SK-N-SH (cell line): ENCODE data around the gene MAP4K4. TPM values are rescaled to one million over a fixed set of nuclear protein-coding genes. Genes with fewer than 3 reads are reported as not detected.
A peak's percentile ranks its signal among the peaks of the same experiment; 100 is the strongest.

ENCODE experiments used
- CTCF ChIA-PET: fragments of 300-600, 350-600 bp; formaldehyde crosslinking; extraction: SDS; loops from one replicate; lab custom pipeline; 2021; lab: Yijun Ruan, JAX
- POLR2A ChIA-PET: fragments of 350-600 bp; sonication (Branson Sonifier 250); formaldehyde crosslinking; extraction: SDS; loops from one replicate; lab custom pipeline; 2020; ENCODE audit warnings: antibody characterized with exemption, inconsistent platforms; lab: Yijun Ruan, JAX
- DNase-seq: peaks from one replicate; pipeline ENCODE4 v3.0.0; 2012
- H2AFZ ChIP-seq: fragments of 200-600 bp; sonication (generic); 2 replicates; pipeline ENCODE4 v1.8.1; 2016; ENCODE audit warnings: antibody characterized with exemption, mild to moderate bottlenecking, low read depth
- H3F3A ChIP-seq: fragments of 200-600 bp; sonication (generic); replicated peaks from 2 replicates; pipeline ENCODE3; 2016; ENCODE audit warnings: antibody characterized with exemption, mild to moderate bottlenecking; ENCODE audit not compliant: insufficient read depth
- H3K27ac ChIP-seq, 2 experiments: fragments of 200-500 bp in 1 of 2; fragments of 200-600 bp in 1 of 2; sonication (Bioruptor generic) in 1 of 2; sonication (generic), shearing (Covaris generic) in 1 of 2; 2 replicates each; pipeline versions ENCODE4 v1.5.1 to v1.6.1; 2014 to 2016; ENCODE audit warnings: low read depth in 2 of 2, inconsistent platforms in 1 of 2, low read length in 1 of 2, mild to moderate bottlenecking in 1 of 2, mixed read lengths in 1 of 2
- H3K27me3 ChIP-seq: fragments of 200-600 bp; sonication (generic), shearing (Covaris generic); 2 replicates; pipeline ENCODE4 v1.6.1; 2016; ENCODE audit warnings: mixed run types; ENCODE audit not compliant: insufficient read depth
- H3K36me3 ChIP-seq, 2 experiments: fragments of 200-500 bp in 1 of 2; fragments of 200-600 bp in 1 of 2; sonication (Bioruptor generic) in 1 of 2; sonication (generic) in 1 of 2; replicated peaks in 1 of 2; 2 replicates each; pipeline versions ENCODE3 to v1.5.1; 2014 to 2016; ENCODE audit warnings: low read length in 1 of 2, mild to moderate bottlenecking in 1 of 2; ENCODE audit not compliant: insufficient read depth in 2 of 2, control insufficient read depth in 1 of 2
- H3K4me1 ChIP-seq, 2 experiments: fragments of 200-500 bp in 1 of 2; fragments of 200-600 bp in 1 of 2; sonication (Bioruptor generic) in 1 of 2; sonication (generic), shearing (Covaris generic) in 1 of 2; 2 replicates each; pipeline versions ENCODE4 v1.5.1 to v1.6.1; 2014 to 2016; ENCODE audit warnings: low read depth in 1 of 2, low read length in 1 of 2, mixed run types in 1 of 2; ENCODE audit not compliant: insufficient read depth in 2 of 2, control insufficient read depth in 1 of 2
- H3K4me2 ChIP-seq: fragments of 200-600 bp; sonication (generic), shearing (Covaris generic); 2 replicates; pipeline ENCODE4 v1.6.1; 2017; ENCODE audit warnings: mixed run types
- H3K4me3 ChIP-seq, 2 experiments: fragments of 200-500 bp in 1 of 2; fragments of 200-600 bp in 1 of 2; sonication (Bioruptor generic) in 1 of 2; sonication (generic), shearing (Covaris generic) in 1 of 2; 2 replicates each; pipeline versions ENCODE4 v1.5.1 to v1.8.1; 2014 to 2016; ENCODE audit warnings: low read depth in 2 of 2, inconsistent platforms in 1 of 2, low read length in 1 of 2, mild to moderate bottlenecking in 1 of 2, mixed read lengths in 1 of 2, moderate library complexity in 1 of 2
- H3K79me2 ChIP-seq: fragments of 200-600 bp; sonication (generic); 2 replicates; pipeline ENCODE4 v1.8.1; 2017; ENCODE audit warnings: mild to moderate bottlenecking; ENCODE audit not compliant: insufficient read depth
- H3K9ac ChIP-seq: fragments of 200-600 bp; sonication (generic); 2 replicates; pipeline ENCODE4 v1.6.1; 2017; ENCODE audit warnings: mixed run types
- H3K9me2 ChIP-seq: fragments of 200-600 bp; sonication (generic); 2 replicates; pipeline ENCODE4 v1.6.1; 2017; ENCODE audit warnings: mixed run types
- H3K9me3 ChIP-seq: fragments of 200-600 bp; sonication (generic); 2 replicates; pipeline ENCODE4 v1.6.1; 2017; ENCODE audit warnings: mixed run types, mild to moderate bottlenecking, moderate library complexity
- H4K20me1 ChIP-seq: fragments of 200-600 bp; sonication (generic); 2 replicates; pipeline ENCODE4 v1.6.1; 2017; ENCODE audit warnings: mild to moderate bottlenecking, mixed run types; ENCODE audit not compliant: insufficient read depth
- CHD2 ChIP-seq: fragments of 150-350 bp; IDR thresholded peaks from 2 replicates; pipeline ENCODE4 v1.6.1; 2018; ENCODE audit warnings: low read length; ENCODE audit not compliant: partially characterized antibody
- ELF1 ChIP-seq: IDR thresholded peaks from 2 replicates; pipeline ENCODE4 v1.4.0; 2012
- EZH2phosphoT487 ChIP-seq: fragments of 200-600 bp; sonication (generic); IDR thresholded peaks from 2 replicates; pipeline ENCODE4 v1.6.1; 2017; ENCODE audit warnings: low read depth, mixed run types, mild to moderate bottlenecking, antibody characterized with exemption, moderate library complexity, borderline replicate concordance
- FOXJ3 ChIP-seq: sonication (generic); formaldehyde crosslinking; IDR thresholded peaks from 2 replicates; pipeline ENCODE4 v1.5.1; 2020; ENCODE audit warnings: mild to moderate bottlenecking, missing genetic modification reagents
- GABPA ChIP-seq: IDR thresholded peaks from 2 replicates; pipeline ENCODE4 v1.4.0; 2012; ENCODE audit warnings: low read depth, mild to moderate bottlenecking
- JUND ChIP-seq: IDR thresholded peaks from 2 replicates; pipeline ENCODE4 v1.4.0; 2012
- MEF2A ChIP-seq: IDR thresholded peaks from 2 replicates; pipeline ENCODE4 v1.4.0; 2012; ENCODE audit warnings: low read depth, borderline replicate concordance
- MXI1 ChIP-seq: IDR thresholded peaks from 2 replicates; pipeline ENCODE4 v1.6.1; 2012; ENCODE audit warnings: mild to moderate bottlenecking, low read depth, low read length, improper control_type of control experiment
- NRF1 ChIP-seq: IDR thresholded peaks from 2 replicates; pipeline ENCODE4 v1.6.1; 2012; ENCODE audit warnings: low read depth, mild to moderate bottlenecking, low read length
- POLR2AphosphoS5 ChIP-seq: IDR thresholded peaks from 2 replicates; pipeline ENCODE4 v1.6.1; 2012; ENCODE audit warnings: low read depth, low read length
- RAD21 ChIP-seq: IDR thresholded peaks from 2 replicates; pipeline ENCODE4 v1.6.1; 2012; ENCODE audit warnings: mild to moderate bottlenecking, low read length
- RCOR1 ChIP-seq: fragments of 150-350 bp; IDR thresholded peaks from 2 replicates; pipeline ENCODE4 v1.6.1; 2017; ENCODE audit warnings: antibody characterized with exemption, low read length
- REST ChIP-seq: IDR thresholded peaks from 2 replicates; pipeline ENCODE4 v1.6.1; 2012; ENCODE audit warnings: mild to moderate bottlenecking, low read depth, low read length, moderate library complexity
- SIN3A ChIP-seq: IDR thresholded peaks from 2 replicates; pipeline ENCODE4 v1.6.1; 2012; ENCODE audit warnings: low read depth, mild to moderate bottlenecking, low read length, moderate library complexity, borderline replicate concordance
- SMC3 ChIP-seq: IDR thresholded peaks from 2 replicates; pipeline ENCODE4 v1.6.1; 2012; ENCODE audit warnings: low read depth, low read length, improper control_type of control experiment
- TAF1 ChIP-seq: IDR thresholded peaks from 2 replicates; pipeline ENCODE4 v1.6.1; 2012; ENCODE audit warnings: low read depth, mild to moderate bottlenecking, low read length, moderate library complexity, borderline replicate concordance
- TEAD4 ChIP-seq: IDR thresholded peaks from 2 replicates; pipeline ENCODE4 v1.4.0; 2012; ENCODE audit warnings: mild to moderate bottlenecking, borderline replicate concordance; ENCODE audit not compliant: insufficient read depth
- USF1 ChIP-seq: IDR thresholded peaks from 2 replicates; pipeline ENCODE4 v1.4.0; 2012; ENCODE audit warnings: low read depth, borderline replicate concordance
- YY1 ChIP-seq: IDR thresholded peaks from 2 replicates; pipeline ENCODE4 v1.4.0; 2012; ENCODE audit warnings: low read depth, mild to moderate bottlenecking
- WGBS: methylation state at CpG from one replicate; pipeline ENCODE4 v1.1.6; 2017; ENCODE audit warnings: low lambda C conversion rate; 5-methylcytosine and 5-hydroxymethylcytosine counted together
- polyA plus RNA-seq, 3 experiments: library from polyadenylated mRNA; depleted of rRNA; stranded (reverse); fragments of >200 nt; gene quantifications; 2 replicates each; pipeline ENCODE4 v1.2.3, GENCODE V29; 2012
- TF ChIP-seq, protein P1 (sequence below): fragments of 150-350 bp; IDR thresholded peaks from 2 replicates; pipeline ENCODE4 v1.6.1; 2016; ENCODE audit warnings: mild to moderate bottlenecking, low read depth, low read length
- TF ChIP-seq, protein P2 (sequence below): fragments of 150-350 bp; IDR thresholded peaks from 2 replicates; pipeline ENCODE4 v1.6.1; 2017; ENCODE audit warnings: antibody characterized with exemption, low read length, low read depth, borderline replicate concordance
- TF ChIP-seq, protein P3 (sequence below): IDR thresholded peaks from 2 replicates; pipeline ENCODE4; 2012

The MAP4K4 gene
- polyA plus RNA-seq, 1 of the 3 experiments (the other 2 are of a cell fraction), result 72.9 TPM

- H3K4me2 ChIP-seq, result no peak overlapping the region
- H3K9me3 ChIP-seq, result no peaks in the 10 kb centered on the region
- DNase-seq, result no peak
- POLR2A ChIA-PET, result no interaction called here
- H3K79me2 ChIP-seq, result peaks cover 61% of the 10 kb centered on the region
- H3K27ac ChIP-seq, result peak overlapping the region in 1 of 2 experiments; percentile 9; a peak in 2 of 4 replicates
- H3K36me3 ChIP-seq, result peaks cover 75 to 89% of the 10 kb centered on the region in 2 experiments
- H2AFZ ChIP-seq, result no peak overlapping the region
- H3K4me1 ChIP-seq, result no peaks in the 10 kb centered on the region; a peak in 1 of 4 replicates
- H3F3A ChIP-seq, result no peaks in the 10 kb centered on the region
- H3K9me2 ChIP-seq, result no peaks in the 10 kb centered on the region
- H4K20me1 ChIP-seq, result peaks cover 5% of the 10 kb centered on the region; the same call in 1 of the 2 replicates
- no peak overlapping the region for H3K4me3 ChIP-seq
- H3K27me3 ChIP-seq, result no peaks in the 10 kb centered on the region
- CTCF ChIA-PET, result interaction anchor here (1.0 to 2.2 kb wide), 3 partner anchors 10 to 439 kb away, joined by 3 to 8 read pairs (median 3); no protein-coding TSS in a partner anchor
- no peak overlapping the region for H3K9ac ChIP-seq
- TF ChIP-seq REST (no peak), POLR2AphosphoS5 (no peak), MEF2A (no peak)
- TF ChIP-seq, all 33 proteins: peak for 0
Observed at GRCh38 chr2:101858246-101858645, 160.7 kb downstream of the MAP4K4 start.

DNA sequence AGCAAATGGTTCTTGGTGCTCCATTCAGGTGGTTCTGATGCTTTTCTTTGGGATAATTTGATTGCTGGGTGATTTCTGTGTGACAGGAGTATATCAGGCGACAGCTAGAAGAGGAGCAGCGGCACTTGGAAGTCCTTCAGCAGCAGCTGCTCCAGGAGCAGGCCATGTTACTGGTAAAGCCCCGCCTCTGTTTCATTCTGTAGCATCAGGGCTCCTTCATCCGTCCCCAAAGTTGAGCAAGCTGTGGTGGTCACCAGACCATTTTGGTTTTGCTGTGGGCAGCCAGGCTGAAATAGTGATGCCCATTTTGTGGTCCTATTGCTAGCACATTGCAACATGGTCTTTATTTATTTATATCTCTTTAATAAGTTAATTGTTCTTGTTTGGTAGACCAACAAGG, 161.4 kb downstream of the MAP4K4 start:
- Histone ChIP-seq H3K79me2 (peaks cover 62% of the 10 kb centered on the region), H3K9me2 (no peaks in the 10 kb centered on the region), H3K9me3 (no peaks in the 10 kb centered on the region), H2AFZ (no peak overlapping the region), H4K20me1 (peaks cover 5% of the 10 kb centered on the region; the same call in 1 of the 2 replicates), H3K4me3 (no peak overlapping the region), H3K4me2 (no peak overlapping the region), H3K9ac (no peak overlapping the region), H3K27me3 (no peaks in the 10 kb centered on the region), H3K4me1 (no peaks in the 10 kb centered on the region; a peak in 1 of 4 replicates), H3F3A (no peaks in the 10 kb centered on the region), H3K36me3 (peaks cover 75 to 89% of the 10 kb centered on the region in 2 experiments), H3K27ac (no peak overlapping the region; a peak in 1 of 4 replicates)
- ChIA-PET POLR2A (no interaction called here), CTCF (interaction anchor here (1.0 to 2.2 kb wide), 3 partner anchors 9 to 440 kb away, joined by 3 to 8 read pairs (median 3); no protein-coding TSS in a partner anchor)
- no peak for DNase-seq
- no peak for TF ChIP-seq USF1
- TF ChIP-seq TEAD4, result no peak
- no peak for TF ChIP-seq SIN3A
- no peak for TF ChIP-seq TAF1
- TF ChIP-seq CHD2, result no peak
- TF ChIP-seq, protein P1, sequence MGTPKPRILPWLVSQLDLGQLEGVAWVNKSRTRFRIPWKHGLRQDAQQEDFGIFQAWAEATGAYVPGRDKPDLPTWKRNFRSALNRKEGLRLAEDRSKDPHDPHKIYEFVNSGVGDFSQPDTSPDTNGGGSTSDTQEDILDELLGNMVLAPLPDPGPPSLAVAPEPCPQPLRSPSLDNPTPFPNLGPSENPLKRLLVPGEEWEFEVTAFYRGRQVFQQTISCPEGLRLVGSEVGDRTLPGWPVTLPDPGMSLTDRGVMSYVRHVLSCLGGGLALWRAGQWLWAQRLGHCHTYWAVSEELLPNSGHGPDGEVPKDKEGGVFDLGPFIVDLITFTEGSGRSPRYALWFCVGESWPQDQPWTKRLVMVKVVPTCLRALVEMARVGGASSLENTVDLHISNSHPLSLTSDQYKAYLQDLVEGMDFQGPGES, result no peak
- no peak for TF ChIP-seq POLR2AphosphoS5
- TF ChIP-seq, protein P2, sequence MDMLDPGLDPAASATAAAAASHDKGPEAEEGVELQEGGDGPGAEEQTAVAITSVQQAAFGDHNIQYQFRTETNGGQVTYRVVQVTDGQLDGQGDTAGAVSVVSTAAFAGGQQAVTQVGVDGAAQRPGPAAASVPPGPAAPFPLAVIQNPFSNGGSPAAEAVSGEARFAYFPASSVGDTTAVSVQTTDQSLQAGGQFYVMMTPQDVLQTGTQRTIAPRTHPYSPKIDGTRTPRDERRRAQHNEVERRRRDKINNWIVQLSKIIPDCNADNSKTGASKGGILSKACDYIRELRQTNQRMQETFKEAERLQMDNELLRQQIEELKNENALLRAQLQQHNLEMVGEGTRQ, result no peak
- TF ChIP-seq SMC3, result no peak
- no peak for TF ChIP-seq RCOR1
- TF ChIP-seq GABPA, result no peak
- TF ChIP-seq RAD21, result no peak
- TF ChIP-seq EZH2phosphoT487, result no peak
- TF ChIP-seq YY1, result no peak
- TF ChIP-seq JUND, result no peak
- TF ChIP-seq, protein P3, sequence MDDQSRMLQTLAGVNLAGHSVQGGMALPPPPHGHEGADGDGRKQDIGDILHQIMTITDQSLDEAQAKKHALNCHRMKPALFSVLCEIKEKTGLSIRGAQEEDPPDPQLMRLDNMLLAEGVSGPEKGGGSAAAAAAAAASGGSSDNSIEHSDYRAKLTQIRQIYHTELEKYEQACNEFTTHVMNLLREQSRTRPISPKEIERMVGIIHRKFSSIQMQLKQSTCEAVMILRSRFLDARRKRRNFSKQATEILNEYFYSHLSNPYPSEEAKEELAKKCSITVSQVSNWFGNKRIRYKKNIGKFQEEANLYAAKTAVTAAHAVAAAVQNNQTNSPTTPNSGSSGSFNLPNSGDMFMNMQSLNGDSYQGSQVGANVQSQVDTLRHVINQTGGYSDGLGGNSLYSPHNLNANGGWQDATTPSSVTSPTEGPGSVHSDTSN, result no peak
- no peak for TF ChIP-seq FOXJ3
- TF ChIP-seq MXI1, result no peak
- no peak for TF ChIP-seq ELF1
- no peak for TF ChIP-seq NRF1
- WGBS, result 100% methylated on average over 4 of the region's 4 CpGs
